ENCODE data around the gene UBE2U.

DNA sequence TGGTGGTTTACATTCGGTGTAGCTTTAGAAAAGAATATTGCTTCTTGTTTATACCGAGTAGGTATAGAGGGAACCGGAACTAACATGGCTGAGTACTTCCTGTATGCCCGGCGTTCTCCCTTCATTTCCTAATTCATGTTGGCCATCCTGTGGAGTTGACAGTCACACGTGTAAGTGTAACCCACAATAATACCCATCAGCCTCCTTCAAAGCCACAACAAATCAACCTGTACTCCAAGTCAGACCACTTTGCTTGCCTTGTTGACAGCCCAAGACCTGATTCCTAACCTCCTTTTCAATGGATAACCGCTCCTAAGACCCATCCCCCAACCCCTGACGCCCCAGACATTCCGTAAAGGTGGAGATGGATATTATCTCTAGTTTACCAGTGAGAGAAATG lies 42.1 kb downstream of the UBE2U start:
- TF ChIP-seq, protein P1, sequence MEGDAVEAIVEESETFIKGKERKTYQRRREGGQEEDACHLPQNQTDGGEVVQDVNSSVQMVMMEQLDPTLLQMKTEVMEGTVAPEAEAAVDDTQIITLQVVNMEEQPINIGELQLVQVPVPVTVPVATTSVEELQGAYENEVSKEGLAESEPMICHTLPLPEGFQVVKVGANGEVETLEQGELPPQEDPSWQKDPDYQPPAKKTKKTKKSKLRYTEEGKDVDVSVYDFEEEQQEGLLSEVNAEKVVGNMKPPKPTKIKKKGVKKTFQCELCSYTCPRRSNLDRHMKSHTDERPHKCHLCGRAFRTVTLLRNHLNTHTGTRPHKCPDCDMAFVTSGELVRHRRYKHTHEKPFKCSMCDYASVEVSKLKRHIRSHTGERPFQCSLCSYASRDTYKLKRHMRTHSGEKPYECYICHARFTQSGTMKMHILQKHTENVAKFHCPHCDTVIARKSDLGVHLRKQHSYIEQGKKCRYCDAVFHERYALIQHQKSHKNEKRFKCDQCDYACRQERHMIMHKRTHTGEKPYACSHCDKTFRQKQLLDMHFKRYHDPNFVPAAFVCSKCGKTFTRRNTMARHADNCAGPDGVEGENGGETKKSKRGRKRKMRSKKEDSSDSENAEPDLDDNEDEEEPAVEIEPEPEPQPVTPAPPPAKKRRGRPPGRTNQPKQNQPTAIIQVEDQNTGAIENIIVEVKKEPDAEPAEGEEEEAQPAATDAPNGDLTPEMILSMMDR (conservative IDR thresholded peaks at IDR 0.05 in 1 of 2, IDR thresholded peaks at IDR 0.05 in 1 of 2; ENCODE audit: extremely low read depth in 1 of 2, insufficient read depth in 1 of 2, low read depth in 1 of 2, low read length in 2 of 2), result no peak
- no peak for TF ChIP-seq EZH2 (IDR thresholded peaks at IDR 0.05; ENCODE audit: borderline replicate concordance, low read length)

All from mammary epithelial cell (primary cell).